HG02885 (cell line): ENCODE results near the gene SESN3.
"Not testable (repeated sequence)": the region's sequence is repeated elsewhere in the genome, so short reads cannot be mapped to it uniquely, and the experiment has no call there.

Source experiments
- ATAC-seq: cut with Tn5 transposase; IDR thresholded peaks from one replicate; pipeline ENCODE4 v1.9.1; 2021; ENCODE audit warnings: mild to moderate bottlenecking; ENCODE audit not compliant: unreplicated experiment, poor library complexity

SESN3 gene

GRCh38 chr11:95231127-95231880, at the start of gene SESN3:
TSS of gene SESN3 (minus strand) at chr11:95231202. CDS start at chr11:95230860, 342 bp downstream.
- peak; percentile 92 for ATAC-seq

GRCh38 chr11:95279921-95280868, 49.2 kb upstream of the SESN3 start:
- peak; percentile 64 for ATAC-seq

GRCh38 chr11:95277868-95278267, 46.9 kb upstream of the SESN3 start:
- no peak for ATAC-seq

GRCh38 chr11:95276139-95276538, 45.1 kb upstream of the SESN3 start:
- no peak for ATAC-seq

- not testable (repeated sequence) for ATAC-seq
Observed at GRCh38 chr11:95273618-95274017, 42.6 kb upstream of the SESN3 start.

GRCh38 chr11:95269036-95269819, 38.2 kb upstream of the SESN3 start:
- ATAC-seq = no peak

GRCh38 chr11:95268391-95268790, 37.4 kb upstream of the SESN3 start:
- no peak for ATAC-seq

GRCh38 chr11:95267601-95268213, 36.7 kb upstream of the SESN3 start:
- no peak for ATAC-seq

- ATAC-seq = no peak
Observed at GRCh38 chr11:95266751-95267374, 35.9 kb upstream of the SESN3 start.

- ATAC-seq = no peak
Observed at GRCh38 chr11:95264881-95265280, 33.9 kb upstream of the SESN3 start.

GRCh38 chr11:95262994-95263765, 32.2 kb upstream of the SESN3 start:
- ATAC-seq = no peak

GRCh38 chr11:95257456-95257971, 26.5 kb upstream of the SESN3 start:
- no peak for ATAC-seq

GRCh38 chr11:95256321-95256779, 25.3 kb upstream of the SESN3 start:
- ATAC-seq = no peak

GRCh38 chr11:95255251-95256145, 24.5 kb upstream of the SESN3 start:
- no peak for ATAC-seq

GRCh38 chr11:95254716-95255115, 23.7 kb upstream of the SESN3 start:
- ATAC-seq = peak; percentile 20

GRCh38 chr11:95254131-95254704, 23.2 kb upstream of the SESN3 start:
- peak; percentile 97 for ATAC-seq

GRCh38 chr11:95253141-95253540, 22.1 kb upstream of the SESN3 start:
- no peak for ATAC-seq
